Stimulated activated CD4-positive, alpha-beta T cell treated with anti-CD3 and anti-CD28 coated beads, Interleukin-15, amount 100 ng/mL, for 1 hour (primary cell): Measurements from ENCODE around the gene USP17L27.
"Not testable (repeated sequence)": the region's sequence is repeated elsewhere in the genome, so short reads cannot be mapped to it uniquely, and the experiment has no call there.

Source experiments
- DNase-seq, 2 donors: peaks; one replicate each; pipeline ENCODE4 v3.0.0-alpha.2; 2020; ENCODE audit warnings: low read depth in 1 of 2, low spot score in 1 of 2

Gene USP17L27

GRCh38 chr4:9343848-9344247 is at the start of gene USP17L27:
Gene USP17L27 (plus strand): TSS chr4:9344148. CDS start chr4:9344148, 0 bp downstream.
- DNase-seq: not testable (repeated sequence)

GRCh38 chr4:9324191-9324590 is 19.8 kb upstream of the USP17L27 start:
- DNase-seq: not testable (repeated sequence)

- DNase-seq: not testable (repeated sequence)
These were observed 19.1 kb upstream of the USP17L27 start, which contains the start of gene USP17L24 for GRCh38 chr4:9324865-9325264. Gene USP17L24 (plus strand): TSS chr4:9325165. CDS start chr4:9325165, 0 bp downstream.

- DNase-seq: not testable (repeated sequence)
These were observed 14.3 kb upstream of the USP17L27 start, which contains the start of gene USP17L25 for GRCh38 chr4:9329611-9330010. Gene USP17L25 (plus strand): TSS chr4:9329911. CDS start chr4:9329911, 0 bp downstream.

- DNase-seq: not testable (repeated sequence)
These were observed 9.6 kb upstream of the USP17L27 start, which contains the start of gene USP17L26 for GRCh38 chr4:9334358-9334757. Gene USP17L26 (plus strand): TSS chr4:9334658. CDS start chr4:9334658, 0 bp downstream.

- not testable (repeated sequence) for DNase-seq
These were observed 4.8 kb upstream of the USP17L27 start, which contains the start of gene USP17L5 for GRCh38 chr4:9339103-9339502. Gene USP17L5 (plus strand): TSS chr4:9339403. CDS start chr4:9339403, 0 bp downstream.

GRCh38 chr4:9348593-9348992 is 4.6 kb downstream of the USP17L27 start, which contains the start of gene USP17L28:
Gene USP17L28 (plus strand): TSS chr4:9348893. CDS start chr4:9348893, 0 bp downstream.
- DNase-seq: not testable (repeated sequence)

- not testable (repeated sequence) for DNase-seq
These were observed 6.9 kb downstream of the USP17L27 start for GRCh38 chr4:9350866-9351265.

GRCh38 chr4:9353338-9353737 is 9.4 kb downstream of the USP17L27 start, which contains the start of gene USP17L29:
Gene USP17L29 (plus strand): TSS chr4:9353638. CDS start chr4:9353638, 0 bp downstream.
- DNase-seq: not testable (repeated sequence)

- not testable (repeated sequence) for DNase-seq
These were observed 18.9 kb downstream of the USP17L27 start, which contains the start of gene USP17L30 for GRCh38 chr4:9362829-9363228. Gene USP17L30 (plus strand): TSS chr4:9363129. CDS start chr4:9363129, 0 bp downstream.

- DNase-seq: not testable (repeated sequence)
These were observed 35.9 kb downstream of the USP17L27 start for GRCh38 chr4:9379881-9380280.

- DNase-seq: peak; percentile 33 to 35
These were observed 37.1 kb downstream of the USP17L27 start for GRCh38 chr4:9381012-9381534.

GRCh38 chr4:9384126-9384525 is 40.2 kb downstream of the USP17L27 start:
- no peak for DNase-seq

- DNase-seq: not testable (repeated sequence)
These were observed 45.1 kb downstream of the USP17L27 start for GRCh38 chr4:9389001-9389400.
